ENCODE results near the gene TAS2R41.

TAS2R41 gene

GRCh38 chr7:143494622-143495021 lies 16.9 kb downstream of the TAS2R41 start:
- DNase-seq, result no peak

GRCh38 chr7:143495851-143496250 lies 18.2 kb downstream of the TAS2R41 start:
- no peak for DNase-seq

GRCh38 chr7:143496263-143496662 lies 18.6 kb downstream of the TAS2R41 start:
- DNase-seq, result no peak

DNA sequence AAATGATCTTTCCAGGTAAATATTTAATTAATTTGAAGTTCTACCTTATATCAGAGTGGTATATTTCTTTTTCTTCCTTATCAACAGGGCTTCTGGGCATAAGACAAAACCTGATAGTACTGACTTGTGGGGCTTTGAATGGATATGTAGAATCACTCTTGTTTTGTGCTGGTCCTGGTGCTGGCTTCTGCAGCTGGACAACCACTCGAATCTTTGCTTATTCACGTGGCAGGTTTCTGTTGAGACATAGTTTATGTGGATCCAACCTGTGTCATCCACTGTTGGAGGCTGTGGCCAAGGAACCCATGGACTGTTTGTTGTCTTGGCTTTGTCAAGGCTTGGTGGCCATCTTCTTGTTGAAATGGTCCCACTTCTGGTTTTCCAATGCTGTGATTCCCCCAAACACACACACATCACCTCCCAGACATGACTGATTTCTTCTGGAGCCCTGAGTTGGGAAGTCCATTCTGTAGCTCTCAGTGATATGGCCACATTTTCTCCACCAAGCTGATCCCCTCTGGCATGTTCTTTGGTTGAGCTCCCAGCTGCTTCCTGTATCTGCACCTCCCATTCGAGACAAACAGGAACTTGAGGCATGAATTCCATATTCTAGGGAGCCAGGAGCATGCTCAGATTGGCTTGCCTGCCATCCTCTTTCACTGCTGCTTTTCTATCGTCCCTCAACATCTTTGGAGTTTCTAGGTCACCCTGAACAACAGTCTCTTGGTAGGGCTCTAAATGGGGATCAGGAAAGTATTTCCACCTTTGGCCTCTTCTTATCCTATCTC lies 19.5 kb downstream of the TAS2R41 start:
- no peak for DNase-seq

DNA sequence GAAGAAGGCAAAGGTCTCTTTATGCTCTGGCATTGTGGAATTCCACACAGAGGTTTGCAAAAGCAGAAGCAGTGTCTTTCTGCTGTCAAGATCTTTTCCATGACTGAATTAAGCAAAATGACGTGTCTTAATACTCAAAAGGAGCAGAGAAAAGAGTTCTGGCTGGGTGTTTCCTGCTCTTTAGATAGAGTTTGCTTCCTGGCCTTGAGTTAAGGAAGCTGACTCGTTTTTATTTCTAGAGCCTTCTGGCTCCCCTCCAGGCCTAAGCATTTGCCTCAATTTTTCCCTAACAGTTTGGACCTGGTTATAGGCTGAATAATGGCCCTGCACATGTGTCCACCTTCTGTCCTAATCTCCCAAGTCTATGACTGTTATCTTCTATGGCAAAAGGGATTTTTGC lies 21.6 kb downstream of the TAS2R41 start:
- DNase-seq, result no peak

DNA sequence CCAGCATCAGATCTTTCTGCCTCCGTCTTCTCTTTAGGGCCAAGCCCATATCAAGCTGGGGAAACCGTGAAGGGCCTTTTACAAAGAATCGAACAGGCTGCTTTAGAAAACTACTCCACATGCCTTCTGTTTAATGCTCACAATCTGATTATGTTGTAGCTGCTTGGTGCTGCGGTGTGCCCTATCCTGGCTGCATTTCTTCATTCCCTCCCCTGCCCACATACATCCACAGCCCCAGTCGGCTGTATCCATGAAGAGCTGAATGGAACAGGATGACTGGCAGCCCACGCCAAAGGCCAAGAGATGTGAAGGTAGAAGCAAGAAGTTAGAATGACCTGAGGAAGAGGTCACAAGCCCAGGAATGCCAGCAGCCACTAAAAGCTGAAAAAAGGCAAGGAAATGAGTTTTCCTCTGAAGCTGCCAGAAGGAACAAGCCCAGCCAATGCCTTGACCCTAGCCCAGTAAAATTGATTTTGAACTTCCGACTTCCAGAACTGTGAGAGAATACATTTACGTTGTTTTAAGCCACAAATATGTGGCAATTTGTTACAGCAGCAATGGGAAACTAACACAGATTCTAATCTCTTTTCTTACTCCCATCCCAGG lies 22.2 kb downstream of the TAS2R41 start:
- no peak for DNase-seq

GRCh38 chr7:143503261-143503660 lies 25.6 kb downstream of the TAS2R41 start:
- no peak for DNase-seq

GRCh38 chr7:143504215-143504936 lies 26.7 kb downstream of the TAS2R41 start:
- no peak for DNase-seq

GRCh38 chr7:143504937-143505297 lies 27.2 kb downstream of the TAS2R41 start:
- no peak for DNase-seq

- no peak for DNase-seq
These were observed 28.2 kb downstream of the TAS2R41 start for GRCh38 chr7:143505838-143506237.

GRCh38 chr7:143507094-143507518 lies 29.4 kb downstream of the TAS2R41 start:
- no peak for DNase-seq

- DNase-seq, result no peak
These were observed 29.9 kb downstream of the TAS2R41 start for GRCh38 chr7:143507534-143508055.

DNA sequence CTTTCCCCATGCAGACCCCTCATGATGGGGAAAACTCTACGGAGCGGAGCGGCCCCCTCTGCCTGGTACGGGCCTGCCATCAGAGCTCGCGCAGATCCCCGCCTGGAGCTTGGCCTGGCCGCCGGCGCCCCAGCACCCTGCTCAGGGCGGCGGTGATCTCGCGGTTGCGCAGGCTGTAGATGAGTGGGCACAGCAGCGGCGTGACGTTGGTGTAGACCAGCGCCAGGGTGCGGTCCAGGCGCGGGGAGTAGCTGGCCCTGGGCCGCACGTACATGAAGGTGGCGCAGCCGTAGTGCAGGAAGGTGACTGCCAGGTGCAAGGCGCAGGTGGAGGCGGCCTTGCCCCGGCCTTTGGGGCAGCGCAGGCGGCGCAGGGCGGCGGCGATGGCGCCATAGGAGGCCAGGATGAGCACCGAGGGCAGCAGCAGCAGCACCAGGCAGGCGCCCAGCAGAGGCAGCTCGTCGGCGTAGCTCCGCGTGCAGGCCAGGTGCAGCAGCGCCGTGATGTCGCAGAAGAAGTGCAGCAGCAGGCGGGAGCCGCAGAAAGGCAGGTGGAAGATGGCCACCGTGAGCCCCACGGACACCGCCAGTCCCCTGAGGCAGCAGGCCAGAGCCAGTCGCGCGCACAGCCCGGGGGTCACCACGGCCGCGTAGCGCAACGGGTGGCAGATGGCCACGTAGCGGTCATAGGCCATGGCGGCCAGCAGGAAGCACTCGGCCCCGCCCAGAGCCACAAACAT lies 33.4 kb downstream of the TAS2R41 start:
- no peak for DNase-seq

DNA sequence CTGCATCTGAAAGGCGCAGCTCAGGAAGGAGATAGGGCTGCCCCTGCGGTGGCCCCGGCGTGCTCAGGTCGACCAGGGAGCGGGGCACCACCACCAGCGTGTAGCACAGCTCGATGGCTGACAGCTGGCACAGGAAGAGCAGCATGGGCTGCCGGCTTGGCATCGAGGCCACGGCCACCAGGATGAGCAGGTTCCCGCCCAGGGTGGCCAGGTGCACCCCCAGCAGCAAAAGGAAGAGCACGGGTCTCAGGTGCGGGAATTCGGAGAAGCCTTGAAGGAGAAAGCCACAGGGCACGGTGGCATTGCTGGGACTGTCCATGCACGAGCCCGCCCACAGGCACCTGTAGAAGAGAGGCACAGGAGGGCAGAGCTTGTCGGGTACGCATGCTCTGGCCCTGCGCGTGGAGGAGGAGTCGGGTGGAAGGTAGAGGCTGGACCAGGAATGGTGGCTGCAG lies 33.9 kb downstream of the TAS2R41 start:
- no peak for DNase-seq

GRCh38 chr7:143512488-143513340 lies 35.0 kb downstream of the TAS2R41 start:
- DNase-seq, result no peak

- no peak for DNase-seq
These were observed 36.8 kb downstream of the TAS2R41 start for GRCh38 chr7:143514487-143514886.

GRCh38 chr7:143514995-143515735 lies 37.5 kb downstream of the TAS2R41 start:
- DNase-seq, result no peak

GRCh38 chr7:143516981-143517380 lies 39.3 kb downstream of the TAS2R41 start:
- DNase-seq, result no peak

DNA sequence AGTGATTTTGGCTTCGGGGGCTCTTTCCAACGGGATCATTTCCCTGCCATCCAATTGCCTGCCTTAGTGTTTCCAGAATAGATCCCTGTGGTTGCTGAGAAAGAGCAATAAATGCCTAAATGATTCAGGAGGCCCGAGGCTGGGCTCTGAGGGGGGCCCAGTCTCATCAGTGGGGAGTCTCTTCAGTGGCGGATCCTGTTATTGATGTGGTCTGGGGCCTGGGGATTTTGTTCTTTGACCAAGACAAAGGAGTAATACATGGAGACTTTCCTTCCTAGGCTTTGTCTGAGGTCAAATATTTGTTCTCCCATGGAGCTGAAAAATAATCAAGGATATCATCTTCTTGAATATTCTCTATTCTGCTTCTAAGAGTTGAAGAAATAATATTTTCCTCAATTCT lies 40.8 kb downstream of the TAS2R41 start:
- no peak for DNase-seq

DNA sequence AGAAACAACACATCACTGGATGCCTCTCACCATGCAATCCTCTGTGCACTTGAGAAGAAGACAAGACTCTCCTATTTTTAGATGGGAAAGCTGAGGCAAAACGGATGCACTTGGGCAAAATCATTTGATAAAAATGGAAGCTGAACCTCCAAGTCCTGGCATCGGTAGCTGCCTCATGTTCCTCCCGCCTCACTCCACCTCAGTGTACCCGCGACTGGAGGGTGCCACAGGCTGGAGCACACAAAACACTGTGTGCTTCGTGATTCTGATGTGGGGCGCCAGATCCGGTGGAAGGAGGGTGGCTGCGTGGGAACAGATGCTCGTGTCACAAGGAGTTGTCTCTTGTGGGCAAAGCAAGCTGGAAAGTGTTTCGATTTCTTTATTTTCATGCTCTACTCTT lies 41.3 kb downstream of the TAS2R41 start:
- no peak for DNase-seq

Measured in stimulated activated CD4-positive, alpha-beta T cell treated with anti-CD3 and anti-CD28 coated beads, Interleukin-4, amount 100 ng/mL, for 24 hours (primary cell).